GM18520 (cell line): ENCODE data around the gene CPNE5.
"Not testable (repeated sequence)": the region's sequence is repeated elsewhere in the genome, so short reads cannot be mapped to it uniquely, and the experiment has no call there.

Experiments
- ATAC-seq: cut with Tn5 transposase; IDR thresholded peaks from one replicate; pipeline ENCODE4 v1.9.1; 2021; ENCODE audit not compliant: unreplicated experiment

CPNE5 gene

DNA sequence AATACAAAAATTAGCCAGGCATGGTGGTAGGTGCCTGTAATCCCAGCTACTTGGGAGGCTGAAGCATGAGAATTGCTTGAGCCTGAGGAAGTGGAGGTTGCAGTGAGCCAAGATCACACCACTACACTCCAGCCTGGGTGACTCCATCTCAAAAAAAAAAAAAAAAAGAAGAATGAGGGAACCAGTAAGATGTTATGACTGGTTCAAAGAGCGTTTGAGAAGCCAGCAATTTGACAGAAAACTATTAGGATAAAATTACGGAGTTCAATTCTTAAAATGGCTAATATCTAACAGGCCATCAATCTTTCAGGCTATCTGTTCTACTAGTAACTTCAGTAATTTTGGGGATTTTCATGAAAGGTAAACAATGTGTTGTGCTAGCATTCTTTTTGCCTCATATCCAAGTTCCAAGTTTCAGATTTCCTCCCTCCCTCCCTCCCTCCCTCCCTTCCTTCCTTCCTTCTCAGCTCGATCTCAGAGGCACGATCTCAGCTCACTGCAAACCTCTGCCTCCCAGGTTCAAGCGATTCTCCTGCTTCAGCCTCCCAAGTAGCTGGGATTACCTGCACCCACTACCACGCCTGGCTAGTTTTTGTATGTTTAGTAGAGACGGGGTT, 134.2 kb downstream of the CPNE5 start:
- not testable (repeated sequence) for ATAC-seq

DNA sequence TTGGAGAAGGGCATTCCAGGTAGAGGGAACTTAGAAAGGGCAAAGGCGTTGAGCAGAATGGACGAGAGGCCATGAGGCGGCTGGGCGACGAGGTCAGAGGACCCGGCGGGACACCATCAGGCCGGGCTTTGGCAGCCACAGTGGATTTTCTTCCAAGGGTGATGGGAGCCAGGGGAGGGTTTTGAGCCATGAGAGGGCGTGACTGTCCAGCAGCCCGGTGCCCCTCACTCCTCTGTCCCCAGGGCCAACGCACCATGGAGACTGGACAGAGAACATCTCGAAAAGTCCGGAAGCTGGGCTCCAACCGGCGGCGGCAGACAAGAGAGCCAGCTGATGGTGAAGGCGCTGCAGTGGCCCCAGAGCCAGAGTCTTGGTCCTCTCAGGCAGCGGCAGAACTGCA, 135.3 kb downstream of the CPNE5 start:
- no peak for ATAC-seq

DNA sequence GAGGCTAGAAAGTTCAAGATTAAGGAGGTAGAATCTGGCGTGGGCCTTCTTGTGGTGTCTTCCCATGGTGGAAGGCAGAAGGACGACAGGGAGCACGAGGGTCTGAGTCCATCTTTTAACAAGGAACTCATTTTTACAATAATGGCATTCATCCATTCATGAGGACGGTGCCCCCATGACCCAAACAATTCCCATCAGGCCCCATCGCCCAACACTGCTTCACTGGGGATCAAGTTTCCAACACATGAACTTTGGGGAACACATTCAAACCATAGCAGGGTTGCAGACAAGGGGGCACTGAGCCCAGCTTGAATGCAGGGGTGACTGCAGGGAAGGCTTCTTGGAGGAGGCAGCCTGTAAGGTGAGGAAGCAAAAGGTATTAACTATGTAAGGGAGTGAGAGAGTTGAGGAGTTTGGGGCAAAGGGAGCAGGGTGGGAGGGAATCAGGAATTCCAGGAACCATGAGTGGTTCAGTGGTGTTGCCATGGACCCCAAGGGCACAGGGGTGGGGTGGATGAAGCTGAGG, 136.1 kb downstream of the CPNE5 start:
- no peak for ATAC-seq

DNA sequence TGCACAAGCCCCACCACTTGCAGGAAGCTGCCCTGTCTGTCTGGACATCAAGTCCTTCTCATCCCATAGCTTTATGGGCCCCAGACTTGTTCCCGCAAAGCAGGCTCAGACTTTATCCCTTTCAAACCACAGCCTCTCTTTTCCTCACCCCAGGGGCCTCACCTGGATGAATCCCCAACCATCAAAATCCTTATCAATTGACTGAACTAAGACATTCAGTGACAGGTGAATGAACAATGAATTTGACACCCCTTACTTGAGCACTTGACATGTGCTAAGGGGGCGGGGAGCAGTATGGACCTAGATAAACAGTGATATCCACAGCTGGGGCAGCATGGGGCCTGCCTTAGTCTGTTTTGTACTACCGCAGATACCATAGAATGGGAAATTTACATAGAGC, 136.6 kb downstream of the CPNE5 start:
- ATAC-seq, result no peak

DNA sequence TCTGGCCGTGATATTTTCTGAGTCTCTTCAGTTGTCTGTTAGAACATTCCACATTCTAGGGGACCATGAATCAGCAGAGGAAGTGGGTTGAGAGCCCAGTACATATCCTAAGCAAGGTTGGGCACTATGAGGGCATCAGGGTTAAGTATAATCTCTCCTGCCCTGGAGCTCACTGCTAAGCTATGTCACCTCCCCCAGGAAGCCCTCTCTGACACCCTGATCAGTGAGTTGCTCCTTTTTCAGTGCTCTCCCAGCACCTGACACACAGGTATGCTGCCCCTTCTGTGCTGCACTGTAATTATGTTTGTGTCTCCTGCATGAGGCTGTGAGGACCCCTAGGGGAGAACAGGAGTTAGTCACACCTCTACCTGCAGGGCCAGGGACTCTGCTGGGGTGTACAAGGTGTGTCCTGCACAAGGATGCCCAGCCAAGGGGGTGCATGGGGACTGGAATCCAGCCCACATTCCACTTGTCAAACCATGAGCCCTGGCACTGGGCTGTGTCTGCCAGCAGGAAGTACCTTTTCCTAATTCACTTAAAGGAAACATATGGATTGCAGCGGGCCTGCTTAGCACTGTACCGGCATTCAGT, 137.7 kb downstream of the CPNE5 start:
- no peak for ATAC-seq

DNA sequence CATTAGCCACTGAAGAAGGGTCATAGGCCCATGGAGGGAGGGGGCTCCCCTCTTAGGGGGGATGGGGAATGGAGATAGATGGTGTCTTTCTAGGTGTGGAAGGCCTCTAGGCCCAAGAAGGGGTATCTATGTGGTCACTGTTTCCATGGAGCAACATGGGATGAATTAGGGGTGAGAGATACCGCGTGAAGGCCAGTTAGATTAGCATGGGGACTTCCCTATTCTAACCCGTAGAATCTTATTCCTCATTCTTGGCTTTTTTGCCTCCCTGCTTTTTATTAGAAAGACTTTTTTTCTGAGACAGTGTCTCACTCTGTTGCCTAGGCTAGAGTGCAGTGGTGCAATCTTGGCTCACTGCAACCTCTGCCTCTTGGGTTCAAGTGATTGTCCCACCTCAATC, 138.4 kb downstream of the CPNE5 start:
- ATAC-seq, result no peak

DNA sequence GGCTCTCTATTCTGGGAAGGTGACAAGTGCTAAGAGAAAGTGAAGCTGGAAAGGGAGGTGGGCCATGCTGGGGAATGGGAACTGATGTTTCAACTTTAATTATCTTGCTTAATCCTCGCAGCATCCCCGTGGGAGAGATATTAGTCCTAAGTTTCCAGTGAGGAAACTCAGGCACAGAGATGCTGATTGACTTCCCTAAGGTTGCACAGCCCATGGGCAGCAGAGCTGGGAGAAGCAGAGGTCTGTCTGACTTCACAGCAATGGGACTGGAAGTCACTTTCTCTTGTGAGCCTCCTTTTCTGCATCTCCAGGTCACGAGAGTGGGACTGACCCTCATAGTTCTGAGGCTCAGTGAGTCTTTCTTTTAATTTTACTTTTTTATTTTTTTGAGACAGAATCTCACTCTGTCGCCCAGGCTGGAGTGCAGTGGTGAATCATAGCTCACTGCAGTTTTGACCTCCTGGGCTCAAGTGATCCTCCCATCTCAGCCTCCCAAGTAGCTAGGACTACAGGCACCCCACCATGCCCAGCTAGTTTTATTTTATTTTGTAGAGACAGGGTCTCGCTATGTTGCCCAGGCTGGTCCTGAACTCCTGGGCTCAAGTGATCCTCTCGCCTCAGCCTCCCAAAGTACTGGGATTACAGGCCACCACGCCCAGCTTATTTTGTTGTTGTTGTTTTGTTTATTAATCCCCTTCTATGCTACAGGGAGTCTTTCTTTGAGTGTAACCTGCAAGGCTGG, 139.0 kb downstream of the CPNE5 start:
- no peak for ATAC-seq

DNA sequence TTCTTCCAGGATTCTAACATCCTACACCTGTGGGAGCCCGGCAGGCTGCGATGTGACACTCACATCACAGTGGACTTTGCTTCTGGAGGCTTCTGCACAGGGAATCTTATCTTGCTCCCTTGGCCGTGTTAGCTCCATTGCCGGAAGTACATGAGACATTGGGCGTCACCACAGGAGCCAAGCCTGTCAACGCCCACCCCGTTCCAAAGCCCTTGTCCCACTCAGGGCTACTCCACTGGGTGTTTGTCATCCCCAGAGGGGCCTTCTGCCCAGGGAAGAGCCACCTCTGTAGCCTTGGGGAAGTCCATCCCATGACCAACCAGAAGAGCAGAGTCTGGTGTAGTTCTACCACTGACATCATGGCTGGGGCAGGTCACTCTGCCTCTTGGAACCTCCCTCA, 139.9 kb downstream of the CPNE5 start:
- no peak for ATAC-seq

DNA sequence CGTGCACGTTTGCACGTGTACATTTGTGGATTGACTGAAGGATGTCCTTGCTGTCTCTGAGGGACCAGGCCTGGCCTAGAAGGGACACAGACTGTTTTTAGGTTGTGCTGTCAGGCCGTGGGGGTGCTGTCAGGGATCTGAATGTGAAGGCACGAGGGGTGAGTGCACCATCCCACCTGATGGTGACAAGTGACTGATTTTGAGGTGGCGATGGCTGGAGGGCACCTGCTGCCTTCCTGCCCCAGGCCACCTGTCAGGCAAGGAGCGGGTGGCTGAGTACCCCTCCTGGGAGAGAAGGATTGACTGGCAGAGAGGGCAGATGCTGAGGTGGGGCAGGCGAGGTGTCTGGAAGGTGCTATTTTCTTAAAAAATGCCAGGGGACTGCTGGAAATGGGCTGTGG, 140.4 kb downstream of the CPNE5 start:
- ATAC-seq, result no peak

DNA sequence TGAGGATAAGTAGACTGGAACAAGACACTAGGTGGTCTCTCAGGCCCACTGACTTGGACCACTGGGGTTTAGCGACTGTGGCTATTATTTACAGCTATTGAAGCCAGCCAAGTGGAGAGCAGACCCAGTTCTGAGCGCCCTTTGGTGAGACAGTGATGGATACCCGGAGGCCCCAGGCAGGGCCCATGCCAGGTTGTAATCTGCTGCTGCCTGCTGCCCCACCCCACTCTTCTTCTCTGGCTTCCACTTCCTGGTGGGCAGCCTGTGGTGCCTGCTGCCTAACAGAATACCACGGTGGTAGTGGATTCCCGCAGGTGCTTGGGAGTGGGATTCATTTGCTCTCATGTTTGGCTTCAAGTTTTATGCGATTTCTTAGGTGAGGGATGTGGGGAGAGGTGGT, 141.0 kb downstream of the CPNE5 start:
- ATAC-seq, result no peak

DNA sequence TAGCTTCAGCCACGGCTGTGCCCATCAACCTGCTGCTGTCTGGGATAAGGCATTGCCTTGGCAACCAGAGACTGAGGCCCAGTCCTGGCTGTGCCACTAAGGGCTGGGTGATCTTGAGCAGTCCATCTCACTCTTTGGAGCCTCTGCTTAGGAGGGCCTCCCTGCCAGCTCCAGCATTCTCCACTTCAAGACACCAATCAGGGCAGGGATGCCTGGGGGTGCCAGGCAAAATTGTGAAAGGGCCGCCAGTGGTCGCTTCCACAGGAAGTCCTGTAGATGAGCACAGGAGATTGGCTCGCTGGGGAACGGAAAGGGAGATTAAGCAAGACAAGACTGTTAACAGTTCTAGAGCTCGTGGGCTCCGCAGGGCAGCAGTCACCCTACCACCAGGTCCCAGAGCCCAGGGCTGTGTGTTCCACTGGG, 141.8 kb downstream of the CPNE5 start, which contains the start of gene RAB44:
RAB44 (plus strand) TSS at position 346 of the 423 bp plus-strand sequence. CDS start 6,410 bp downstream, outside the sequence.
- no peak for ATAC-seq

DNA sequence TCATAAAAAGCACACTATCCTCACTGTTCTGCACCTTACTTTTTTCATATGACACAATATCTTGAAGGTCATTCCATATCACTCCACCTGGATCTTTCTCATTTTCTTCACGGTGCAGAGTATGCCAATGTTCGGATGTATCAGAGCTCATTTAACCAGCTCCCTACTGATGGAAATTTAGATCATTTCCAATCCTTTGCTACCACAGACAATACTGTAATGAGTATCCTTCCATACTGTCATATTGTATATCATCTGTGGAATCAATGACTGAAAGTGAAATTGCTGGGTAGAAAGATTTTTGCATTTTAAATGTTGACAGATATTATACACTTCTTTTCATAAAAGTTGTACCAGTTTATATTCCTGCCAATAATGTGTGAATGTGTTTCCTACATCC, 143.8 kb downstream of the CPNE5 start:
- ATAC-seq, result no peak

DNA sequence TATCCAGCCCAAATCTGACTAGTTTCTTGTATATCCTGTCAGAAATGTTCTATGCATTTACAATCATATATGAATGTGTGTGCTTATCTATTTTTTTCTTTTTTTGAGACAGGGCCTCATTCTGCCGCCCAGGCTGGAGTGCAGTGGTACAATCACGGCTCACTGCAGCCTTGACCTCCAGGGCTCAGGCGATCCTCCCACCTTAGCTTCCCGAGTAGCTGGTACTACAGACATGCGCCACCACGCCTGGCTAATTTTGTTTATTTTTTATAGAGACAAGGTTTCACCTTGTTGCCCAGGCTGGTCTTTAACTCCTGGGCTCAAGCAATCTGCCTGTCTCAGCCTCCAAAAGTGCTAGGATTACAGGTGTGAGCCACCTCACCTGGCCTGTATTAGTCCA, 144.6 kb downstream of the CPNE5 start:
- no peak for ATAC-seq

DNA sequence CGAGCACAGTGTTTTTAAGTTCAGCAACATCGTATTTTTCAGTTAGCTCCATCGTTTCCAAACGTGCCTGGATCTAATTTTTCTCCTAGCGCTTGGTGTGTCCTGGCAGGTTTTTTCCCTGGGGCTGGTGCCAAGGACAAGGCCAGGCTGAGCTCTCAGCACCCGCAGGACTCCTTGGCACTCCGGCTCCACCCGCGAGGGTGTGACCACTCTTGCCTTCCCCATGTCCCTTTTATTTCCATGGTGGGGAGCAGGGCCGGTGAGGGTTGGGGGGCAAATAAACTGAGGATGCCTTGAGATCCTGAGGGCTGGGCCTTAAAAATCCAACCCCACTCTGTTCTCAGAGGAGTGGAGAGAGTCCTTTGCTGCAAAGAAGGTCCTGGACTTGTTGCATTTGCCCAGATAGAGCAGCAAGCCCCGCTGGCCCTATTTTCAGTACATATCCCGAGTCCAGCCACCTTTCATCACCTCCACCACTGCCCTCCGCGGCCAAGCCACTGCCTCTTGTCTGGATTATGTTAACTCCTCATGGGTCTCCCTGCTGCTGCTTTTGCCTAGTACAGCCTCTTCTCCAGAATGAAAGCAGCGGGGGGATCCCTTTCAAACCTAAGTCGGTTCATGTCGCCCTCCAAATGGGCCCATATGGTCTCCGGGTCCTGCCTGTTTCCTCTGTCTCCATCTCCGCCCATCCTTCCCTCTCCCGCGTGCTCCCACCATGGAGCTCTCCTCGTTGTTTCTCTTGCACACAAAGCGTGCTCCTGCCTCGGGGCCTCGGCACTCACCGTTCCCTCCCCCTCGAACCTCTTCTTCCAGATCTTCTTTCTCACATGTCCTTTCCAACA, 146.2 kb downstream of the CPNE5 start:
- ATAC-seq, result no peak

DNA sequence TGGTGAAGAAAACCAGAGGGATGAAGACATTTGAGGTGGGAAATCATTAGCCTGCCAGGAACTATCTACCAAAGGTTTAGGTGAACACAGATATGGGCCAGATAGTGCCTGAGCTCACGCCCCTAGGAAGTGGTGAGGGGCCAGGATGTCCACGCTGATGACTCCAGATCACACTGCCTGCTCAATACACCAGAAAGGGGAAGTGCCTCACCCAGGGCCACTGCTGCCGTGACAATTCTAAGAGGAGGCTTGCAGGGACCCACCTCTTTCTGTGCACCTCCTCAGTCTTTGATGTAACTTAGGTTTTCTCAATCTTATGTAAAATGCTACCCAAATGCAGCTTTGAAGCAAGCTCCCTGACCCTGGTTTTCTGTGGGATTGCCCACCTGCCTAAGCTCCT, 147.0 kb downstream of the CPNE5 start:
- ATAC-seq, result no peak

DNA sequence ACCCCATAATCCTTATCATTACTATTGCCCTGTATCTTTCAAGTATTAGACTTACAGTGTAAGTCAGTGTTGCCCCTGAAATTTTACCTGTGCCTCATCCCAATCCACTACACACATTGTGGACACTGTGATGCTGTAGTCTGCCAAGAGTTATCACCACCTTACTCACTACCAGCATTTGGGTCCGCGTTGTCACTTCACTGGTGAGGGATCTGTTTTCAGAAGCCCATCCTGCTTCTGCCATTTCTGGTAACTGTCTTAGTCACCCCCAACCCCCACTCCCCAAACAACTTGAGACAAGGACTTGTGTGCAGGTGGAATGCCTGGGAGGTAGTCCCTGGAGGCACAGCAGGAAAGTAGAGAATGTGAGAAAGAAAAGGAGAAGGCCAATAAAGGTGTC, 147.6 kb downstream of the CPNE5 start:
- no peak for ATAC-seq

DNA sequence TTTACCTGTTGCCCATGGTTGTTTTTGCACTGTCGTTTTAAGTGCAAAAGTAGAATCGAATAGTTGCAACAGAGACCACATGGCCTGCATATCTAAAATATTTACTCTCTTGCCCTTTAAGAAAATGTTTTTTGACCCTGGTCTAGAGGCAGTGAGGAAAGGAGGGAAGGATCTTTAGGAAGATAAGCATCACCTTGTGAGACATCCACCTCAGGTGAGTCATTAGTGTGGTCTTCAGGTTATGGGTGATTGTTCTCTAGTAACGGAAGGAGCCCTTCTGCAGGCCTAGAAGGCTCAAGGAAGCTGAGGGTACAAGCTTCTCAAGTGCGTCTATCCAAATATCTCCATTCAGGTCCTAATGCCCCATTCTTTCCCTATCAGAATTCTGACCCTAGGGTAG, 148.2 kb downstream of the CPNE5 start:
- no peak for ATAC-seq
